Measurements from ENCODE around the gene TBC1D23. TPM values are rescaled to one million over a fixed set of nuclear protein-coding genes. Genes with fewer than 3 reads are reported as not detected.
"Not testable (repeated sequence)": the region's sequence is repeated elsewhere in the genome, so short reads cannot be mapped to it uniquely, and the experiment has no call there.

Gene TBC1D23
- total and polyA plus RNA-seq, 2 experiments from 2014 or later: 22.4 to 34.4 TPM

- no peak for TF ChIP-seq ZNF462 (CRISPR knock-in tag; IDR thresholded peaks at IDR 0.05)
- TF ChIP-seq CTCF (conservative IDR thresholded peaks at IDR 0.05; ENCODE audit: low read depth in 2 of 2): no peak
- no peak for TF ChIP-seq ZNF331 (CRISPR knock-in tag; IDR thresholded peaks at IDR 0.05; ENCODE audit: low read depth)
- no peak for TF ChIP-seq POLR2AphosphoS5 (IDR thresholded peaks at IDR 0.05; ENCODE audit: low read depth)
- TF ChIP-seq EZH2 (IDR thresholded peaks at IDR 0.05; ENCODE audit: low read depth, unreplicated experiment): no peak
These were observed 79.7 kb downstream of the TBC1D23 start (continued) for GRCh38 chr3:100340527-100340926.

- H3K27me3 ChIP-seq (ENCODE audit: insufficient read depth): no peaks in the 10 kb centered on the region
These were observed 87.9 kb downstream of the TBC1D23 start for GRCh38 chr3:100348727-100349126.

GRCh38 chr3:100351770-100352169 is 91.0 kb downstream of the TBC1D23 start:
- H3K4me3 Mint-ChIP-seq; H2AFZ ChIP-seq; H3F3A ChIP-seq (replicated peaks; ENCODE audit: low read depth); H4K20me1 ChIP-seq (replicated peaks; ENCODE audit: insufficient read depth); H3K27ac ChIP-seq (ENCODE audit: low read depth); DNase-seq (ENCODE audit: low spot score); H3K27me3 Mint-ChIP-seq (ENCODE audit: insufficient read depth, low read depth, poor library complexity); H3K36me3 ChIP-seq (ENCODE audit: insufficient read depth); H3K79me2 ChIP-seq (replicated peaks; ENCODE audit: insufficient read depth); H3K9me3 Mint-ChIP-seq; H3K4me1 ChIP-seq (ENCODE audit: insufficient read depth); H3K4me1 Mint-ChIP-seq; H3K27ac Mint-ChIP-seq; H3K4me3 ChIP-seq; H3K4me2 ChIP-seq; ATAC-seq; H3K9me2 ChIP-seq (ENCODE audit: insufficient read depth); H3K27me3 ChIP-seq (ENCODE audit: insufficient read depth): not testable (repeated sequence)
- H3K36me3 Mint-ChIP-seq (ENCODE audit: low read depth): peaks cover 35% of the 10 kb centered on the region

More at GRCh38 chr3:100348727-100349126, 87.9 kb downstream of the TBC1D23 start:
- no peak for ATAC-seq
- no peaks in the 10 kb centered on the region for H3F3A ChIP-seq (replicated peaks; ENCODE audit: low read depth)
- Mint-ChIP-seq H3K4me1 (no peaks in the 10 kb centered on the region), H3K36me3 (ENCODE audit: low read depth) (peaks cover 35% of the 10 kb centered on the region), H3K27ac (no peak overlapping the region), H3K4me3 (no peak overlapping the region), H3K9me3 (peaks cover 2% of the 10 kb centered on the region; the same call in 1 of the 3 replicates), H3K27me3 (ENCODE audit: insufficient read depth, low read depth, poor library complexity) (peaks cover 3% of the 10 kb centered on the region)
- no peaks in the 10 kb centered on the region for H3K79me2 ChIP-seq (replicated peaks; ENCODE audit: insufficient read depth)
- H3K4me2 ChIP-seq: no peak overlapping the region
- no peaks in the 10 kb centered on the region for H3K4me1 ChIP-seq (ENCODE audit: insufficient read depth)
- no peak overlapping the region for H2AFZ ChIP-seq
- no peak for TF ChIP-seq CTCF (conservative IDR thresholded peaks at IDR 0.05; ENCODE audit: low read depth in 2 of 2)
- no peak for TF ChIP-seq CREB1 (CRISPR knock-in tag; IDR thresholded peaks at IDR 0.05; ENCODE audit: low read depth)
- TF ChIP-seq NANOG (IDR thresholded peaks at IDR 0.05; ENCODE audit: borderline replicate concordance): no peak
- TF ChIP-seq POLR2AphosphoS5 (IDR thresholded peaks at IDR 0.05; ENCODE audit: low read depth): no peak
- H4K20me1 ChIP-seq (replicated peaks; ENCODE audit: insufficient read depth): no peaks in the 10 kb centered on the region; the same call in 1 of the 2 replicates
- peaks cover 3% of the 10 kb centered on the region; the same call in 1 of the 2 replicates for H3K36me3 ChIP-seq (ENCODE audit: insufficient read depth)
- no peak for DNase-seq (ENCODE audit: low spot score)
- no peaks in the 10 kb centered on the region for H3K9me2 ChIP-seq (ENCODE audit: insufficient read depth)
- no peak overlapping the region for H3K27ac ChIP-seq (ENCODE audit: low read depth)
- no peak overlapping the region for H3K4me3 ChIP-seq

All from GM23338 (cell line).